PC-3 (cell line): ENCODE results near the gene GPATCH2L.

Experiments
- EZH2 ChIP-seq: fragments of 300-600 bp; sonication (generic); IDR thresholded peaks from one replicate; pipeline ENCODE4 v1.6.1; 2017; ENCODE audit warnings: antibody characterized with exemption, mild to moderate bottlenecking, low read length; ENCODE audit not compliant: unreplicated experiment
- EZH2phosphoT487 ChIP-seq: fragments of 300-600 bp; sonication (generic); IDR thresholded peaks from 2 replicates; pipeline ENCODE4 v1.6.1; 2018; ENCODE audit warnings: mild to moderate bottlenecking, antibody characterized with exemption, low read length, borderline replicate concordance
- TF ChIP-seq, protein P1 (sequence below): fragments of 300-600 bp; sonication (generic); conservative IDR thresholded peaks from 2 replicates; pipeline ENCODE4 v1.5.1; 2017; ENCODE audit warnings: antibody characterized with exemption, low read depth, mild to moderate bottlenecking, low read length

DNA sequence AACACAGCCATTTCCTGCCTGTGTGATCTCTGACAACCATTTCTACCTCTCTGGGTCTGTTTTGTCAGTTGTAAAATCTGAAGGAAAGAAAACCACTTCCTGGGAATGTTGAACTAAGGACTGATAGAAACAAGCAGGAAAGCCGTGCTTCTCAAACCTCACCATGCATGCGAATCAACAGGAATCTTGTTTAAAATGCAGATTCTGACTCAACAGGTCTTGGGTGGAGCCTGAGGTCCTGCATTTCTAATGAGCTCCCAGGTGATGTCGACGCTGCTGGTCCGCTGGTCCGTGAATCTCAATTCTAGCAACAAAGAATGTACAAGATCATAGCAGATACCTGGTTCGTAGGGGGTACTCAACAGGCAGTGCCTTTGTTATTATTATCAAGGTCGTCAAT lies 38.0 kb upstream of the GPATCH2L start:
- TF ChIP-seq, protein P1, sequence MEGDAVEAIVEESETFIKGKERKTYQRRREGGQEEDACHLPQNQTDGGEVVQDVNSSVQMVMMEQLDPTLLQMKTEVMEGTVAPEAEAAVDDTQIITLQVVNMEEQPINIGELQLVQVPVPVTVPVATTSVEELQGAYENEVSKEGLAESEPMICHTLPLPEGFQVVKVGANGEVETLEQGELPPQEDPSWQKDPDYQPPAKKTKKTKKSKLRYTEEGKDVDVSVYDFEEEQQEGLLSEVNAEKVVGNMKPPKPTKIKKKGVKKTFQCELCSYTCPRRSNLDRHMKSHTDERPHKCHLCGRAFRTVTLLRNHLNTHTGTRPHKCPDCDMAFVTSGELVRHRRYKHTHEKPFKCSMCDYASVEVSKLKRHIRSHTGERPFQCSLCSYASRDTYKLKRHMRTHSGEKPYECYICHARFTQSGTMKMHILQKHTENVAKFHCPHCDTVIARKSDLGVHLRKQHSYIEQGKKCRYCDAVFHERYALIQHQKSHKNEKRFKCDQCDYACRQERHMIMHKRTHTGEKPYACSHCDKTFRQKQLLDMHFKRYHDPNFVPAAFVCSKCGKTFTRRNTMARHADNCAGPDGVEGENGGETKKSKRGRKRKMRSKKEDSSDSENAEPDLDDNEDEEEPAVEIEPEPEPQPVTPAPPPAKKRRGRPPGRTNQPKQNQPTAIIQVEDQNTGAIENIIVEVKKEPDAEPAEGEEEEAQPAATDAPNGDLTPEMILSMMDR: no peak
- TF ChIP-seq EZH2phosphoT487 (no peak), EZH2 (no peak)
